HG03280 (cell line): ENCODE results near the gene MSRB1.
"Not testable (repeated sequence)": the region's sequence is repeated elsewhere in the genome, so short reads cannot be mapped to it uniquely, and the experiment has no call there.

Experiments used
- ATAC-seq: cut with Tn5 transposase; IDR thresholded peaks from one replicate; pipeline ENCODE4 v1.9.1; 2021; ENCODE audit warnings: mild to moderate bottlenecking, moderate library complexity; ENCODE audit not compliant: unreplicated experiment

MSRB1 gene

GRCh38 chr16:1941162-1942046, 1.6 kb downstream of the MSRB1 start:
- ATAC-seq: no peak

- ATAC-seq: no peak
Observed at GRCh38 chr16:1940273-1941161, 2.5 kb downstream of the MSRB1 start.

GRCh38 chr16:1939833-1940232, 3.2 kb downstream of the MSRB1 start:
- ATAC-seq: not testable (repeated sequence)

- ATAC-seq: no peak
Observed at GRCh38 chr16:1938910-1939309, 4.1 kb downstream of the MSRB1 start.

- ATAC-seq: no peak
Observed at GRCh38 chr16:1938316-1938715, 4.7 kb downstream of the MSRB1 start.

GRCh38 chr16:1936945-1937479, 6.0 kb downstream of the MSRB1 start:
- ATAC-seq: no peak

GRCh38 chr16:1933097-1933661, 9.8 kb downstream of the MSRB1 start:
- no peak for ATAC-seq

- ATAC-seq: no peak
Observed at GRCh38 chr16:1932050-1933028, 10.7 kb downstream of the MSRB1 start.

GRCh38 chr16:1930338-1930720, 12.7 kb downstream of the MSRB1 start:
- ATAC-seq: no peak

- peak; percentile 87 for ATAC-seq
Observed at GRCh38 chr16:1929578-1930337, 13.2 kb downstream of the MSRB1 start.

GRCh38 chr16:1929105-1929504, 13.9 kb downstream of the MSRB1 start:
- ATAC-seq: no peak

GRCh38 chr16:1926271-1926670, 16.7 kb downstream of the MSRB1 start:
- no peak for ATAC-seq

- no peak for ATAC-seq
Observed at GRCh38 chr16:1924095-1924494, 18.9 kb downstream of the MSRB1 start.

GRCh38 chr16:1923299-1924034, 19.5 kb downstream of the MSRB1 start:
- ATAC-seq: no peak

GRCh38 chr16:1922357-1922756, 20.6 kb downstream of the MSRB1 start:
- no peak for ATAC-seq

GRCh38 chr16:1920727-1921171, 22.2 kb downstream of the MSRB1 start:
- ATAC-seq: no peak

GRCh38 chr16:1920122-1920521, 22.9 kb downstream of the MSRB1 start:
- ATAC-seq: not testable (repeated sequence)

- ATAC-seq: no peak
Observed at GRCh38 chr16:1919327-1919998, 23.5 kb downstream of the MSRB1 start.
